ENCODE data around the gene SLC25A40. TPM values are rescaled to one million over a fixed set of nuclear protein-coding genes. Genes with fewer than 3 reads are reported as not detected.
"Not testable (repeated sequence)": the region's sequence is repeated elsewhere in the genome, so short reads cannot be mapped to it uniquely, and the experiment has no call there.

SLC25A40 gene, protein sequence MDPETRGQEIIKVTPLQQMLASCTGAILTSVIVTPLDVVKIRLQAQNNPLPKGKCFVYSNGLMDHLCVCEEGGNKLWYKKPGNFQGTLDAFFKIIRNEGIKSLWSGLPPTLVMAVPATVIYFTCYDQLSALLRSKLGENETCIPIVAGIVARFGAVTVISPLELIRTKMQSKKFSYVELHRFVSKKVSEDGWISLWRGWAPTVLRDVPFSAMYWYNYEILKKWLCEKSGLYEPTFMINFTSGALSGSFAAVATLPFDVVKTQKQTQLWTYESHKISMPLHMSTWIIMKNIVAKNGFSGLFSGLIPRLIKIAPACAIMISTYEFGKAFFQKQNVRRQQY
- 10 to 100 TPM; 10.4 to 27.1 (median 23.1) TPM for total RNA-seq
- polyA plus RNA-seq = 10 to 100 TPM in 1 of 2 donors, 1 to 10 TPM in 1; 9.8 to 17.0 TPM
- long read RNA-seq, donor 1, full-length matches to known transcripts = 3 of 3 reads
- long read RNA-seq, donor 1, partial matches to known transcripts = 0 of 3 reads
- long read RNA-seq, donor 1, other reads (novel, unspliced or antisense) = 0 of 3 reads
- long read RNA-seq, donor 2, full-length matches to known transcripts = 1 of 43 reads
- long read RNA-seq, donor 2, partial matches to known transcripts = 23 of 43 reads
- long read RNA-seq, donor 2, other reads (novel, unspliced or antisense) = 19 of 43 reads
- long read RNA-seq, donor 3, full-length matches to known transcripts = 8 of 17 reads
- long read RNA-seq, donor 3, partial matches to known transcripts = 0 of 17 reads
- long read RNA-seq, donor 3, other reads (novel, unspliced or antisense) = 9 of 17 reads

GRCh38 chr7:87876040-87876868 is at the start of gene SLC25A40, which contains the start of gene DBF4:
TSS of gene SLC25A40 (minus strand) at chr7:87876360. CDS start at chr7:87858727, 17,633 bp downstream.
TSS of gene DBF4 (plus strand) at chr7:87876493. CDS start at chr7:87876733, 240 bp downstream.
- Histone ChIP-seq H3K4me1 (ENCODE audit: insufficient read depth) (peaks cover 3% of the 10 kb centered on the region), H3K4me3 (peak within 1 kb of the TSS; percentile 54), H3K27ac (peak within 1 kb of the TSS; percentile 78 to 90), H3K27me3 (no peaks in the 10 kb centered on the region), H3K36me3 (no peaks in the 10 kb centered on the region), H3K9me3 (no peaks in the 10 kb centered on the region)
- 0 to 2% (median 1%) methylated on average over 68 to 84 of the region's 84 CpGs for WGBS, 3 donors
- DNase-seq = peak; percentile 92 to 97 (median 94)
- TF ChIP-seq EP300 (IDR thresholded peaks at IDR 0.05) = no peak
- TF ChIP-seq POLR2A (IDR thresholded peaks at IDR 0.05) = peak; percentile 17
- peak in 1 of 3 donors; percentile 15 for TF ChIP-seq CTCF (IDR thresholded peaks at IDR 0.05)
- intact Hi-C loops (cut with DNase I) = no loop called here

DNA sequence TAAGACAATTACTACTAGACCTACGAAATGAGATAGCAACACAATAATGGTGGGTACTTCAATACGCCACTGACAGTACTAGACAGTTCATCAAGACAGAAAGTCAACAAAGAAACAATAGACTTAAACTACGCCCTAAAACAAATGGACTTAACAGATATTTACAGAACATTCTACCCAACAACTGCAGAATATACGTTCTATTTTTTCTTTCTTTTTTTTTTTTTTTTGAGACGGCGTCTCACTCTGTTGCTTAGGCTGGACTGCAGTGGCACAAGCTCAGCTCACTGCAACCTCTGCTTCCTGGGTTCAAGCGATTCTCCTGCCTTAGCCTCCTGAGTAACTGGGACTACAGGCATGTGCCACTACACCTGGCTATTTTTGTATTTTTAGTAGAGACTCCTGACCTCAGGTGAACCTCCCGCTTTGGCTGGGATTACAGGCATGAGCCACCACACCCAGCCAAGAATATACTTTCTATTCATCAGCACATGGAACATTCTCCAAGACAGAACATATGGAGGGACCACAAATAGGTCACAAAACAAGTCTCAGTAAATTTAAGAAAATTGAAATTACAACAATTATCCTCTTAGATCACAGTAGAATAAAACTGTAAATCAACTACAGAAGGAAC is 46.7 kb upstream of the SLC25A40 start:
- H3K27me3 ChIP-seq; DNase-seq; H3K4me1 ChIP-seq (ENCODE audit: insufficient read depth); H3K27ac ChIP-seq; H3K4me3 ChIP-seq; intact Hi-C loops (cut with DNase I); H3K36me3 ChIP-seq; H3K9me3 ChIP-seq: not testable (repeated sequence)
- 96% methylated on average over 8 of the region's 8 CpGs for WGBS, 3 donors

DNA sequence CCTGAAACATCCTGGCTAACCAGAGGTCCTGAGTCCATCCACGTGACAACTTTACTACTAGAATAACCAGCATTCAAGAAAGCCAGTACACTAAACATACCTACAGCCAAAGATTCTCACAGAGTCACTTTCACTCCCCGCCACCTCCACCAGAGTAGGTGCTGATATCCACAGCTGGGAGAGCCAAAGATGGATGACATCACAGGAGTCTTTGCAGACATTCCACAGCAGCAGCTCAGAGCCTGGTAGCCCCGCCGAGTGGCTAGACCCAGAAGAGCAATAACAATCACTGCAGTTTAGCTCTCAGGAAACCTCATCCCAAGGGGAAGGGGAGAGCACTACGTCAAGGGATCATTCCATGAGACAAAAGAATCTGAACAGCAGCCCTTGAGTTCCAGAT is 44.4 kb upstream of the SLC25A40 start:
- no peak for DNase-seq
- Histone ChIP-seq H3K27me3 (no peaks in the 10 kb centered on the region), H3K4me3 (no peak overlapping the region), H3K9me3 (no peaks in the 10 kb centered on the region), H3K36me3 (no peaks in the 10 kb centered on the region), H3K4me1 (ENCODE audit: insufficient read depth) (no peaks in the 10 kb centered on the region), H3K27ac (no peak overlapping the region)
- TF ChIP-seq CTCF (IDR thresholded peaks at IDR 0.05) = no peak
- WGBS, 3 donors = 74 to 87% (median 74%) methylated on average over 5 of the region's 5 CpGs
- intact Hi-C loops (cut with DNase I) = no loop called here

DNA sequence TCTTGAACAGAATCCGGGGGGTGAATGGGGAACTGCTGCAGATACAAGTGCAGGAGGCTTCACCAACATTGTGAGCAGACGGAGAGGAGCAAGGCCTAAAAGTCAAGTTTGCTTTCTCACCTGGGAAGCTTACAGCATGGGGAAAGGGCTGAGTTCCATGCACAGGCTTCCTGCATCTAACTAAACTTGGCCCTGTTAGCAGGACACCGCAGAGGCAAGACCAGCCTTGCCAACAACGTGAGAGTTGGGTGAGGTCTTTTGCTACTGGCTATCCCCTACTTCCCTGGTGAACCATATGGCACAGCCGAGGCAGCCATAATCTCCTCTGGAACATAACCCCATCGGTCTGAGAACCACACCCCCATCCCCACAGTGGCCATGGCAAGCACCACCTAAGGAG is 43.7 kb upstream of the SLC25A40 start:
- 86 to 91% (median 91%) methylated on average over 6 of the region's 6 CpGs for WGBS, 3 donors
- no peak for TF ChIP-seq EP300 (IDR thresholded peaks at IDR 0.05)
- TF ChIP-seq CTCF (IDR thresholded peaks at IDR 0.05) = no peak
- TF ChIP-seq POLR2A (IDR thresholded peaks at IDR 0.05) = no peak
- intact Hi-C loops (cut with DNase I) = no loop called here

More for the DNA sequence above, 43.7 kb upstream of the SLC25A40 start:
- H3K27ac ChIP-seq = no peak overlapping the region
- H3K4me3 ChIP-seq = no peak overlapping the region
- H3K27me3 ChIP-seq = no peaks in the 10 kb centered on the region
- no peaks in the 10 kb centered on the region for H3K9me3 ChIP-seq
- H3K36me3 ChIP-seq = no peaks in the 10 kb centered on the region
- no peaks in the 10 kb centered on the region for H3K4me1 ChIP-seq (ENCODE audit: insufficient read depth)
- DNase-seq = no peak
